HG03139 (cell line): ENCODE results near the gene TMEM132D.

ENCODE experiments used
- ATAC-seq: cut with Tn5 transposase; IDR thresholded peaks from one replicate; pipeline ENCODE4 v1.9.1; 2021; ENCODE audit not compliant: unreplicated experiment

Gene TMEM132D

DNA sequence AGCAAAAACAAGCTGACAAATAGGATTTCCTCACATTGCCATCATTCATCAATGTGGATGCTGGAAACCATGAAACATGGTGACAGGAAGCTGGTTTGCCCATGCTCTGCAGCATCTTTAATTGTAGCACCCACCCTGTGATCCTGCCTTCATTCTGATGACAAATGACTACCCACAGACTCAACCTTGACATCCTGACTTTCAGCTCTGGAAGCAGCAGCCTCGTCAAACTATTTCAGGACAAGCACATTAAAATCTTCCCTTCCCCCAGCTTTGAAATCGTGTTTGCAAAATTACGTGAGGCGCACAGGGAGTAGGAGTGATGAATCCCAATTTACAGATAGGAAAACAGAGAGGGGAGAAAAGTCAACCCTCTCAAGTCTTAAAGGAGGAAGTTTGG is 765.0 kb downstream of the TMEM132D start:
- ATAC-seq, result no peak

DNA sequence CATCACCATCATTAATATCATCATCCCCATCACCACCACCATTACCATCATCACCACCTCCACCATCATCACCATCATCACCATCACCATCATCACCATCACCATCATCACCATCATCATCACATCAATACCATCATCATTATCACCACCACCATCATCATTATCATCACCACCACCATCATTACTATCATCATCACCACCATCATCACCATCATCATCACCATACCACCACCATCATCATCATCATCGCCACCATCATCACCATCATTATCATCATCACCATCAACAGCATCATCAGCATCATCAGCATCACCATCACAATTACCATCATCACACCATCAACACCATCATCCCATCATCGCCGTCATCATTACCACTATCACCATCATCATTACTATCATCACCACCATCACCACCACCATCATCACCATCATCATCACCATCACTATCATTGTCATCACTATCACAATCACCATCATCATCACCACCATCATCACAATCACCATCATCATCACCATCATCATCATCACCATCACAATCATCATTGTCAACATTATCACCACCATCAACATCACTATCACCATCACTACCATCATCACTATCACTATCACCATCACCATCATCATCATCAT is 767.0 kb downstream of the TMEM132D start:
- ATAC-seq, result no peak

DNA sequence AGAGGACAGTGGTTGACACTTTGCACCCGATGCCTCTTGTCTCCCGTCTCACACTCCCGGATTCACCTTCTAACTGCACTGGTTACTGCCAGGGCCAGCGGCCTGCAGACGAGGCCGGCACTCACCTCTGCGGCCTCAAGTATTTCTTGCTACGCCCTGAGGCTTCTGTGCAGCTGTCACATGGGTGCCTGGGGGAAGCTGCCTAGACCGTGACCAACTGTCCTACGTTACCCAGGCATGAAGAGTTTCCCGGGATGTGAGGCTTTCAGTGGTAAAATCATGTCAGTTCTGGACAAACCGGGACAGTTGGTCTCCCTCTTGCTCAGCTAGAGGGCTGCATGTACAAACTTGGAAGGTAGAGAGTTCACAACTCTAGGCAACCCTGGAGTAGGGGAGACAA is 776.1 kb downstream of the TMEM132D start:
- ATAC-seq, result no peak

DNA sequence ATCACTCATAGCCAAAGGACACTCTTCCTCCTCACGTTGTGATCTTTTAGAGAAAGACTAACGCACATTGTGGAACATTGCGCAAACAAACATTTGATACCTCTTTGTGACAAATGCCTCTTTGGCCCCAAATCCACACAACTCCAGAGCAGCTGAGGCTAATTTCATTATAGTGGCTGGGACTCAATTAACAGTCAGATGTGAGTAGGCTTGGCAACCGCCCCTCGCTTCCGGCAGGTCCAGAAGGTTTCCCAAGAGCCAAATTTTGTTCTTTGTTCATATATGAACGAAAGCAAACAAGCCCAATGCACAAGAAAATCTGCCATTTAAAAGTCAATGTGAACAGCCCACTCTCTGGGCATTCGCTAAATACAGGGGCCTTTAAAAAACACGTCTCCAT is 776.6 kb downstream of the TMEM132D start:
- no peak for ATAC-seq

DNA sequence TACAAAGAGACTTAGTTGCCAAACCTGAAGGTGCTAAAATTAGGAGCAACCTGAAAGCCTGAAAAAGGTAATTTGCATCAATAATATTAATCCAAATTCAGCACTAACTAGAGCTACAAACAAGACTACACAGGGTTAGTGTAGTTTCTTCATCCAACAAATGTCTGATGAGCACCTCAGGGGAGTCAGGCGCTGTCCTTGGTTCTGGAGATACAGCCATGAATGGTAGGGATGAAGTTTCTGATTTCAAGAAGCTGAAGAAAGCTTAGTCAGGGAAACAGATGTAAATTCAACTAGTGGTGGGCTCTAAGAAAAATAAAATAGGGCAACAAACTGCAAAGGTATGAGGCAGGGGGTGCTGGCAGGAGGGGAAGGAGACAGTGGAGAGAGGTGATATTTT is 784.3 kb downstream of the TMEM132D start:
- ATAC-seq, result no peak

DNA sequence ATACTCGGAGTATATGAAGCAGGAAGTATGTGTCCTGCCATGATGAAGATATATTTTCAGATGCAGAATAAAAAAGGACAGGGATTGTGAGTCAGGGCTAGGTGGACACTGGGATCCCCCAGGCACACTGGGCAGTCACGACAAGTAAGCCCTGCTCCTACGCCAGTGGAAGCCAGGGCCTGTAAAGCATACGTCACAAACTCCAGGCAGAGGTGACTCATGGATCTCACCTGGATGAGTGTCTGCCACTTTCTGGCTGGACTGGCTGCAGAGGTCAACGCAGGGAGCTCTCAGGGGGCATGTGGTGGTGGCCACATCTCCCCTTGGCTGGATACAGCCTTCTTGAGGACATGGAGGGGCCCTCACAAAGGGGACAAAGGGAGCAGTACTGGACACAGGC is 788.3 kb downstream of the TMEM132D start:
- ATAC-seq, result no peak

DNA sequence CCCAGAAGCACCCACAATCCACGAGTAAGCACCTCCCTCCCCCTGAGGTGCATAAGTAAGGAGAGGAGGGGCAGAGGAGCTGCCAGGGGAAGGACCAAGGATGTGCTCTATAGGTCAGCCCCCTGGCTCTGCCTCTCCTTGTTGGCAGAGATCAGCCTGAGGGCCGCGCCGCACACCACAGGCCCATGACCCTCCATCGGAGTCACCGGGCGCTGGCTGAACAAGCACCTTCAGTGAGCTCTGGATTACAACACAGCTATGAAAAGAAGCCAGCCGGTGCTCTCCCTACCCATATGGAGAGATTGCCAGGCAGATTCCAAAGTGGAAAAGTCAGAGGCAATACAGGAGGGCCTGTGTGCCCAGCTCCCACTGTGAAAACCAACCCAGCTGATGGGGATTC is 793.2 kb downstream of the TMEM132D start:
- no peak for ATAC-seq

DNA sequence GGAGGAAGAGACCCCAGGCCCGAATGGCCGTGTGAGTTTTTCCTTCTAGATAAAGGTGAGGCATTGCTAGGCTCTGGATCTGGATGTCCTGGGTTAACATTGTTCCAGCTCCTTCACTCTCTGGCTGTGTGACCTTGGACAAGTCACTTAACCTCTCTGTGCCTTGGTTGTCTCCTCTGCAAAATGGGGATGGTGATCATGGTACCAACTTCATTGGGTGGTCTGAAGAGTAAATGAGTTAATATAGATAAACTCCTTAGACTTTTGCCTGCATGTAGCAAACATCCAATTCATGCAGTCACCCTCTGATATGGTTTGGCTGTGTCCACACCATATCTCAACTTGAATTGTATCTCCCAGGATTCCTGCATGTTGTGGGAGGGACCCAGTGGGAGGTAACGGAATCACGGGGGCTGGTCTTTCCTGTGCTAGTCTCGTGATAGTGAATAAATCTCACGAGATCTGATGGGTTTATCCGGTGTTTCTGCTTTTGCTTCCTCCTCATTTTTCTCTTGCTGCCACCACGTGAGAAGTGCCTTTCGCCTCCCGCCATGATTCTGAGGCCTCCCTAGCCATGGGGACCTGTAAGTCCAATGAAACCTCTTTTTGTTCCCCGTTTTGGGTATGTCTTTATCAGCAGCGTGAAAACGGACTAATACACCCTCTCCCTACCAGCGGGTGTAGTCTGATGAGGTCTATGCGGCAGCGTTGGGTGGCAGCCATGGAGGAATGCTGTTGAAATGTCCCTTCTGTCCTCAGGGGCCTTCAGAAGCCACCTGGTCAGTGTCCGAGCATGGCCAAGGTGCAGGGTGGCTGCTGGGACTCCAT is 794.4 kb downstream of the TMEM132D start:
- ATAC-seq, result no peak

DNA sequence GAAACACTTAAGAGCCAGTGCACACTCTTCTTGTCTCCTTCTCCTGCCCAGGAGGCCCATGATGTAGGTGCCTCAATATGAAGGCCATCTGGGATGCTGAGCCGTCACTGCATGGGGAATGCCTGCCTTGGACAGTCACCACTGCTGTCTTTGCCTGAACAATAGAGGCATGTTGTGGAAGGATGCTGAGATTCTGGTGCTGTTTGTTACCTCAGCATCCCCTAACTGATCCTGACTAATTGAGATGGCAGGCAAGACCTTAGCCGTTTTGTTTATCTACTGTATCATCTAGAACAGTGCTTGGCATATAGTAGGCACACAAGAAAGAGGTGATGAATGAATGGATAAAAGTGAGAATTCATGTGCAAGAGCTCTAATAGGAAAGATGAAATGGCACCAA is 797.1 kb downstream of the TMEM132D start:
- no peak for ATAC-seq

DNA sequence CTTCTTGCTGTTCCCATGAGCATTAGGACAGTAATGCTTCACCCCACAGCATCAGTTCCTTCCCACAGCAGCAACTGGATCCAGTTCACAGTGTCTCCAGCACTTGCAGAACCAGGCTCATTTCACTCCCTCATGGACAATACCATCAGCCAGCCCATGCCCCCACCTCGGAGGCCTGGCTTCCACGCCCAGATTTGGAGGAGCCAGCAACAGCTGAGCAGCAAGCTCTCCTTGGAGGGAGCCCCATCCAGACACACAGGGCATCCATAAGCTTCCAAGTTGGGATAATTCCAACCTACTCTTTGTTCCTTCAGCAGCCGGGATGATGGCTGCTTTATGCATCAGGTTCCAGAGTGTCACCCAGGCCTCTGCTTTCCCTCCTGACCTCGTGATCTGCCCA is 800.6 kb downstream of the TMEM132D start:
- no peak for ATAC-seq

DNA sequence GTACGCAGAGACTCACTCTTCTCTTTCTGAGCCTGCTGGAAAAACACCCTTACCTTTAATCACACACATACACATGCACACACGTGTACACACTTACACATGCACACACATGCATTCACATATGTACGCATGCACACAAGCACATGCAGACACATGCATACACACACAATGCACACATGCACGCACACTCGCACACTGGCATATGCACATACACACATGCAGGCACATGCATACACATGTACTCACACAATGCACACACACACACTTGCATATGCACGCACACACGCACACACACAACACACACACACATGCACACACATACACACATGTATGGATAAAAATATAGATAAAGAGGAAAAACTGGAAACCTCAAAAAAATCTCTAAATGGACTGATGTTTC is 801.6 kb downstream of the TMEM132D start:
- ATAC-seq, result no peak

DNA sequence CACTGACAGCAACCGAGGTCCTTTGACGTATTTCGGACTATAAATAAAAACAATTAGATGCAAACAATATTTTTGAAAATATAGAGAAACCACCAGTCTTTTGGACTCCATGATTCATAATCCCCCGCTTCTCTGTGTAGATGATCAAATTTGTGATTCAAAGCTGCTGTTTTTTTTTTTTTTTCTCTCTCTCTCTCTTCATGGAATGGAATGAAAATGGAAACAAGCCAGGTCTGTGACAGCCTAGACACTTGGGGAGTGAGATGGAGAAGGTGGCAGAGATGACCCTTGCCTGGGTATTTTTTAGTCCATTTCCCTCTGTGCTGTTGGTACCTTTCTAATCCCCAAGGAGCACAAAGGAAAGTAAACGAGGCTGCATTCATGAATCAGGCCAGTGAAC is 802.0 kb downstream of the TMEM132D start:
- ATAC-seq, result no peak

DNA sequence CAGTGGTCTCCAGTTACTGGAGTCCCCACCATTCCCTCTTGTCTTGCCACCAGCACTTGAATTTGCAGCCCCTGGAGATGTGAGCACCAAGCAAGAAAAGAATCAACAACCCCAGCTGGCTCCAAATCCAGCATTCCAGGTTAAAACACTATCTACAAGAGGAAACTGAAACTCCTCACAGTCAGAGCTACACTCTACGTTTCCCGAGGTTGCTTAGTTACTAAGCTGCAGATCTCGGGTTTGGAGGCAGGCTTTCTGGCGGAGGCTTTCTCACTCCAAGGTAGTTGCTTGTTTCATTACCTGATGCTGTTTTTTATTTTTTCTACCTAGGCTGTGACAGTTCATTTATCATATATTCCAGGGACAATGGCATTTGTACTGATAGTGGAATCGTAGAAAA is 802.4 kb downstream of the TMEM132D start:
- no peak for ATAC-seq

DNA sequence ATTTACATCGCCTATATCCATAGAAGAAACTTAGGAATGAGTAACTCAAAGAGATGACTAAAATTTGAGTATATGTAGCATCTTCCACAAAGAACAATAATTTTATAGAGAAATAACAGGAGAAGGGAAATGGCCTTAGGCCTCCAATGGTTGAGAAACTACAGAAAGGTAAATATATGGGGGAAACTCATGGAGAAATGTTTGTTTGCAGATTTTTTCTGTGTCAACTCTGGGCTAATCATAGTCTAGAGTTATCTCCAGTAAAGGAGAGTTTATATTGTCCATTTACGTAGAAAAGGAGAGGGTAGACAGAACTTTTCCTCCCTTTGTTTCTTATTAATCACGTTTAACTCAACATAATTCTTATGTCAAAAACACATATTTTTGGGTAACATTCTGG is 806.4 kb downstream of the TMEM132D start:
- ATAC-seq, result no peak

DNA sequence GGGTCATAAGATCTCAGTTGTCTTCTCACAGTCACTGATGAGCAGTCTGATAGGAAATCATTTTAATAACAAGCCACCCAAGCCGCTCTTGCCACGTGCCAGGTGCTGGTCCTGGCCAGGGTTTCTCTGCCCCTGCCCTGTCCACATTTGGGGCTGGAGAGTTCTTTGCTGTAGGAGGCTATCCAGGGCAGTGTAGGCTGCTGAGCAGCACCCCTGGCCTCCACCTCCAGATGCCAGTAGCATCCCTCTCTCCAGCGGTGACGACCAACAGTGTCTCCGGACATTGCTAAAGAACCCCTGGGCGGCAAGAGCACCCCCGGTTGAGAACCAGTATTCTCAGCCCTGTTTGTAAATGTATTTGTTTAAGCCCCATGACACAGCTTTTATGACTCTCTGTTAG is 806.9 kb downstream of the TMEM132D start:
- ATAC-seq, result no peak

DNA sequence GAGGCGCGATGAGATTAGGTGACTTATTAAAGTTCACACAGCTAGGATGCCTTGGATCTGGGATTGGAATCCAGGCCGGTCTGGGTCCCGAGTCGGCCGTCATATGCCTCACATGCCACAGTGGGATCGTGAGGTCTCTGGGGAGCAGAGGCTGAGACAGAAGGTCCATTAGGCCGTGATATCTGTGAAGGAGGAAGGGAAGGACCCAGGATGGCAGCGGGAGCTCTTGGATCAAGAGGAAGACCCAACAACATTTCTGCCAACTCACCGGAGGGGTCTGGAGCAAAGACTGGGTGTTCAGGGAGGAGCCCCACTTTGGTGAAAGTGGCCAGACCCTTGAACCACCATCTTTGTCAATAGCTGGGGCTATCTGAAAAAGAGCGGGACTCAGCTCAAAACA is 807.6 kb downstream of the TMEM132D start:
- no peak for ATAC-seq

DNA sequence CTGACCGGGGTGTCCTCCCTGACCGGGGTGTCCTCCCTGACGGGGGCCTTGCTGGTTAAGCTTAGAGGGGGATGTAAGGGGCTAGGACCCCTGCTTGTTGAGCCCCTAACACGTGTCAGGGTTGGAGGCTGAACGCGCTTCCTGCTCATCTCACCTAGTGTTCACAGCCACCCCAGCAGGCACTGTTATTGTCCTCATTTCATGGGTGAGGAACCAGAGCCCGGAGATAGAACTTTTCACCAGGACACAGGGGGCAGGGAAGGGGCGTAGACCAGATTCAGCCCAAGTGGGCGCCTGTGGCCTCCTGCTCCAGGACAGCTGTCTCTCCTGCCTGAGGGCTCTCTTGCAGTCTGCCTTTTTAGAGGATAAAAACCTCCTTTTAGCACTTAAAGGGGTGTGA is 814.2 kb downstream of the TMEM132D start:
- no peak for ATAC-seq

DNA sequence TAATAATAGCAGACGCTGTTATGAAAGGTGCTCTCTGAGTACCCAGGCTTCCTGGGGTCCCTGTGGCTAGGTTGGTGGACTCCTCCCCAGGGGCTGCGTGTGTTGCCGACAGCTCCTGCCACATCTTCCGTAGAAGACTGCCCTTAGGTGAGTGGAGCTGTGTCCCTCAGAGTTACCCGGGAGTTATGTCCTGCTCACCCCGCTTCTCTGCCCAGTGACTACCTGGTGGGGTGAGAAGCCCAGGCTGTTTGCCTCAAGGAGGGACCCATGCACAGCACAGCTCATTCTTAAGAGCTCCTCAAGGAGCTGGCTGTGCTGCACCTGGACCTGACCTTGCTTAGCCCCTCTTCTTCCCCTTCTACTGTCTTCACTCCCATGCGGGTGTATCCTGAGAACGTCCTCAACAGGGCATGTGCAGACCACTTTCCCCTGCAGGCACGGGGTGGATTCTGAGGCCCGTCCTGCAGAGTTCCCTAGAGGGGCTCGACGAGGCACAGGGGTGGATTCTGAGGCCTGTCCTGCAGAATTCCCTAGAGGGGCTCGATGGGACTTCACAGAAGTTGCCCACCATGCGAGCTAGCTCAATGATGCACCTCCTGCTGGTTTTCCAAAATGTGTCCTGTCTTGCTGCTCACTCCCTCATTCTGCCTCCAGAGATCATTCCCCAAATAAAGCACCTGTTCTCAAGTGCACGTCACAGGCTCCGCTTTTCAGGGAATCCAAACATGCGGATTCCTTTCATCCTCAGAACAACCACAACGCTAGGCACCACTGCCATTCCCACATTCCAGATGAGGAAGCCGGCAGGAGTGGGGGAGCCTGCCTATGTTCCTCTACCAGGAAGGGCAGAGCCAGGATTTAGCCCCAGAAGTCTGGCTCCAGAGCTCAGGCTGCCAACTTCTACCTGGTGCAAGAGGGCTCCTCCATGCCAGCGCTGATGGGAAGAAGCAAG is 818.7 kb downstream of the TMEM132D start:
- ATAC-seq, result no peak

DNA sequence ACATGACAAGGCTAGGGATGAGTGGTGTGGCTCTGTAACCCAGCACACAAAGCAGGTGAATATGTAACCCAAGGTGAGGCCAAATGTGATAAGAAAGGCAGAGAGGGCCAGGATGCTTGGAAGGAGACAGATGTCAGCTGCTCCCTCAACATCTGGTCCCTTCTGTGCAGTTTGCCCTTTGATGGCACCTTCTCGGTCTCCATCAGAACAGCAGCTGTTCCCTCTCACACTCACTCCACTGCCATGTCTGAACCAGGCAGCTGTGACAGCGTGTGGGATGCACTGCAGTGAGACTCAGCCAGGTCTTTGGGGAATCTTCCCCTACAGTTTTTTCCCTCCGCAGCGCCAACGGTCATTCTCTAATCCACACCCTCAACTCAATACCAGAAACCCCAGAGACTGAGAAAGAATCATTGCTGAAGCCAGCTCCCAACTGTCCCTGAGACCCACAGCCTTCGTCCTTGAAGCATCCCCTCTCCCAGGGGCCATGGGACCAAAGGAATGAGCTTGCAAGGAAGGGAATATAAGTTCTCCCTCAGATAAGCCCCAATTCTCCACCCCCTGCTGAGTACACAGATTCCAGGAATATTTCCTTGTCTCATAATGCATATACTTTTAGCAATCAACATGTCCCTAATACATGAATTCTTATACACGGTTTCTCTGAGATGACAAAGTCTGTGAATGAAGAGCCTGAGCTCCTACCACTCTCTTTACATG is 820.5 kb downstream of the TMEM132D start:
- no peak for ATAC-seq

DNA sequence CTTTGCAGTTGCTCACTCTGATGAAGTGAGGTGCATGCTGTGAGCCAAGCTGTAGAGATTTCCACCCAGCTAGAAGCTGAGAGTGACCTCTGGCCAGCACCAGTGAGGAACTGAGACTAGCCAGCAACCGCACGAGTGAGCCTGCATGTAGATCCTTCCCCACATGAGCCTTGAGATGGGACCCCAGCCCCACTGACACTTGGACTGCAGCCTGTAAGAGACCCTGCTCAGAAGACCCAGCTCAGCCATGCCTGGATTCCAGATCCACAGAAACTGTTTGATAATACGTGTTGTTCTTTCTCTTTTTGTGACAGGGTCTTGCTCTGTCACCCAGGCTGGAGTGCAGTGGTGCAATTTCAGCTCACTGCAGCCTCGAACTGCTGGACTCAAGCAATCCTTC is 821.4 kb downstream of the TMEM132D start:
- ATAC-seq, result no peak

DNA sequence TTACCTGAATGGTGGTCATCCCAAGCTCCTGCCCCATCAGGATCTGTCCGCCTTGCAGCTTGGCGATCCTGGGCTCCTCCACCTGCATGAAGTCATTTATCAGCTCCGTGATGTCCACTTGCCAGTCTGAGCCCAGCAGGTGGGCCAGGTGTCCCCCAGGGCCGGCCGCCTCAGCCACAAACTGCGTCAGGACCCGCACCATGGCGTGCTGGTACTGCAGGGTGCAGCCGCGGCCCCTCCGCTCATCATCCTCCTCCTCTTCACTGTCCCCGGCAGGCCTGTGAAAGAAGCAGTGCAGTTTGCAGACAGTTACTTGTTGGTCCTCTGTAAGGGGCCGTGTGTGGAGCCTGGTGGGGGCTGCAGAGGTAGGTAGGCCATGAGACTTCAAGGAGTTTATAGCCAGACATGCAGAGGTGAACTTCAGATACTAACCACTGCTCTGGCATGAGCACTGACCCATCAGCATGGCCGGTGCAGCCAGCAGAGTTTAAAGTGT is 822.0 kb downstream of the TMEM132D start:
- no peak for ATAC-seq
